Stimulated activated CD4-positive, alpha-beta T cell treated with anti-CD3 and anti-CD28 coated beads, Interleukin-1b, Interleukin-23, amount 100 ng/mL, for 24 hours (primary cell): ENCODE data around the gene GAB2.
"Not testable (repeated sequence)": the region's sequence is repeated elsewhere in the genome, so short reads cannot be mapped to it uniquely, and the experiment has no call there.

Experiments
- DNase-seq, 4 experiments: peaks; one replicate each; pipeline ENCODE4 v3.0.0-alpha.2; 2020; ENCODE audit warnings: low read depth in 4 of 4, low spot score in 1 of 4

The GAB2 gene

GRCh38 chr11:78314762-78315161, 102.9 kb downstream of the GAB2 start:
- DNase-seq = no peak

- DNase-seq = no peak
These were observed 103.7 kb downstream of the GAB2 start for GRCh38 chr11:78313898-78314297.

- no peak for DNase-seq
These were observed 104.3 kb downstream of the GAB2 start for GRCh38 chr11:78313181-78313795.

- DNase-seq = no peak
These were observed 104.9 kb downstream of the GAB2 start for GRCh38 chr11:78312712-78313111.

- DNase-seq = no peak
These were observed 105.8 kb downstream of the GAB2 start for GRCh38 chr11:78311702-78312371.

GRCh38 chr11:78310500-78310909, 107.1 kb downstream of the GAB2 start:
- no peak for DNase-seq

- no peak for DNase-seq
These were observed 113.4 kb downstream of the GAB2 start for GRCh38 chr11:78304201-78304600.

GRCh38 chr11:78300108-78300839, 117.3 kb downstream of the GAB2 start:
- no peak for DNase-seq

- DNase-seq = no peak
These were observed 118.5 kb downstream of the GAB2 start for GRCh38 chr11:78299000-78299710.

GRCh38 chr11:78298291-78298771, 119.3 kb downstream of the GAB2 start:
- no peak for DNase-seq

- DNase-seq = no peak
These were observed 121.4 kb downstream of the GAB2 start for GRCh38 chr11:78295991-78296930.

- no peak for DNase-seq
These were observed 122.3 kb downstream of the GAB2 start for GRCh38 chr11:78295347-78295746.

GRCh38 chr11:78294100-78294499, 123.5 kb downstream of the GAB2 start:
- DNase-seq = not testable (repeated sequence)

- DNase-seq = no peak
These were observed 124.1 kb downstream of the GAB2 start for GRCh38 chr11:78293536-78293935.

- no peak for DNase-seq
These were observed 125.4 kb downstream of the GAB2 start for GRCh38 chr11:78292109-78292803.

- DNase-seq = no peak
These were observed 126.0 kb downstream of the GAB2 start for GRCh38 chr11:78291503-78292108.

- no peak for DNase-seq
These were observed 127.1 kb downstream of the GAB2 start for GRCh38 chr11:78290293-78291176.

GRCh38 chr11:78289552-78290292, 127.9 kb downstream of the GAB2 start:
- no peak for DNase-seq
